NCI-H748 treated with DMSO at 0.1 percent for 48 hours (cell line): ENCODE results near the gene OGA.
A peak's percentile ranks its signal among the peaks of the same experiment; 100 is the strongest.

Experiments used
- DNase-seq: peaks from one replicate; lab custom pipeline; 2025; lab: John Stamatoyannopoulos, UW

OGA gene

DNA sequence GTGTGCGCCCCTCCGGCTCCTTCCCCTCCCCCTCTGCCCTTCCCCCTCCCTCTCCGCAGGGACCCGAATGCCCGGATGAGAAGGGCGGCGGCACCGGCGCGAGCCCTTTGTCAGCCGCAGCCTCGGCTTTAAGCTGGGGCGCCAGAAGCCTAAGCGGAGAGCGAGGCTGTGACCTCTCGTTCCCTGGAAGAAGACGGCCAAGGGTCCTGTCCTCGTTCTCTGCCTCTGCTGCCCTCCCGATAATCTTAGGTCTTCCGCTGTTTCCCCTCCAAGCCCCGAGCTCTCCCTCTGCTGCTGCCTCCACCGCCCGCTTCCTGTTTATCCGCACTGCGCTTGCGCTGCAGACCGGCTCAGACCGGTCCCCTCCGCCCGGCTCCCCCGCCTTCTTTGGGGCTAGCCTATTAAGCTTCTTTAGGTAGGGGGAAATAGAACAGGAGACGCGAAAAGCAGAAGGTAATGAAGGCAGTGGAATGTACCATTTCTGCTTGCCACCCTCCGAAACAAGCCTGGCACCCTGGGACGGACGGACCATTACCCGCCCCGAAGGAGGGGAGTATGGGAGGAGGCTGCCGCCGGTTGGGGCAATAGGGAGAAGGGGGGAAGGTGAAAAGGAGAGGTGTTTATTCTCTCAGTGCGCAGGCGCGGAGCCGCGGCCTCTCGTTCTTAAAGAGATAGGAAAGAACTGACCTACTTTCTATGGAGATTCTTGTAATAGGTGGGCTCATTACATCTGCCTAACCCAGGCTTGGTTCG is at the start of gene OGA:
Gene OGA, minus strand, starts transcription at position 326 of the 753 bp plus-strand sequence. CDS start 422 bp downstream, outside the sequence.
- DNase-seq: peak; percentile 96

DNA sequence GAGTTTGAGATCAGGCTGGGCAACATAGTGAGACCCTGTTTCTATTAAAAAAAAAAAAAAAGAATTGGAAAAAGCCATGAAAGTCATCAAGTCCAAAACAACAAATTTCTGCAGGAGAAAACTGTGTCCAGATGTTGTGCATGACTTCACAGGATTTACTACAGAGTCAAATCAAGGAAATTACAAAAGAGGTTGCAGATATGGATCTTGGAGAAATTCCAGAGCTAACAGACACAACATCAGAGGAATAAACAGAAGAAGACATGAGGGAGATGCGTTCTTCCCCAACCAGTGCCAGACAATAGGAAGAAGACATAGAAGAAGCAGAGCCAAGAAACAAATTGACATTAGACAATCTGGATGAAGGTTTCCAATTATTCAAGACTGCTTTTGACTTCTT is 49.7 kb upstream of the OGA start:
- no peak for DNase-seq

DNA sequence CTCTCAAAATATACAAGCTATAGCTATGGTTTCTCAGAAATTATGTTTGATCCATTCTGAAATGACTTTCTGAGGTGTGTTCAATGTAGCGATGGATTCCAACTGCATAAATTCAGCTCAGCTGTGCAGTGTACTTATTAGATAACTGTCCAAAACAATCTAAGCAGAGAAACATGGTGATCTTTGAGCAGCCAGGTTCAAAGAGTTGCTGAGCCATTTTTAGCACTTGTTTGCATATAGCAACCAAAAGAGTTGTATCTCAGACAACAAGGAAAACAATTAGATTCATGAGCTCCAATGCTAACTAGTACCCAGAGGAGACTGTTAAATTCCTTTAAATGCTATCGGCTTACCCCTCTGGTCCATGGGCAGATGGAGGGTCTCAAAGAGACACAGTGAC is 41.3 kb upstream of the OGA start:
- no peak for DNase-seq

DNA sequence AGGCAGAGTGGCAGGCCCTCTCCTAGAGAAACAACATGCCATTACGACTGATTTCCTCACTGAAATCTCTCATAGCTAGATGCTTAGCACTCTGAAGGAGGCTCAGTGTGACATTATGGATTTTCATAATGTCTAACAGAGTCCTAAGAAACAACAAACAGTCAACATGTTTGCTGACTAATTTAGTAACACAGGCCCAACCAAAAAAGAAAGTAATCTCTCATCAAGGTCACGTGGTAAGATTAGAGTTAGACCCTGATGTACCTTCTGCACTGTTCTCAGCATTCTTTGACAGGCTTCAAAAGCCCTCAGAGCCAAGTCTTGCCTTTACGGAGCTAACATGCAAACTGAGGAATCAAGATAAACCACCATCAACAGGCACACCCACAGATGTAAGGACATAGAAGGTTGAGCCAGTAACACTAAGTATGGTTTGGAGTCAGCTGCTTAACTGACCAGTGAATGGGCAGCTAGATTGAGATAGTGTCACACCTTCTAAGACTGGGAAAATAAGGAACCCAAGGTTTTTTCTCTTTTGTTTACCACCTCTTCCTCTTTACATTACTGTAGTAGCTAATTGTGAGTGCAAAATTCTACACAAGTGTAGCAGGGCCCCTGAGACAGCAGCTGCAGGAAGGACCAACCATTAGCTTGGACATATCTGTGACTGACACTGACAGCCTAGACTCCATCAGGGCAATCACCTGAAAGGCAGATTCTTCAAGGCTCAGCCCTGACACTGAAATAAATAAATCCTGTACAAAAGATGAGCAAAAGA is 40.7 kb upstream of the OGA start:
- DNase-seq: no peak

DNA sequence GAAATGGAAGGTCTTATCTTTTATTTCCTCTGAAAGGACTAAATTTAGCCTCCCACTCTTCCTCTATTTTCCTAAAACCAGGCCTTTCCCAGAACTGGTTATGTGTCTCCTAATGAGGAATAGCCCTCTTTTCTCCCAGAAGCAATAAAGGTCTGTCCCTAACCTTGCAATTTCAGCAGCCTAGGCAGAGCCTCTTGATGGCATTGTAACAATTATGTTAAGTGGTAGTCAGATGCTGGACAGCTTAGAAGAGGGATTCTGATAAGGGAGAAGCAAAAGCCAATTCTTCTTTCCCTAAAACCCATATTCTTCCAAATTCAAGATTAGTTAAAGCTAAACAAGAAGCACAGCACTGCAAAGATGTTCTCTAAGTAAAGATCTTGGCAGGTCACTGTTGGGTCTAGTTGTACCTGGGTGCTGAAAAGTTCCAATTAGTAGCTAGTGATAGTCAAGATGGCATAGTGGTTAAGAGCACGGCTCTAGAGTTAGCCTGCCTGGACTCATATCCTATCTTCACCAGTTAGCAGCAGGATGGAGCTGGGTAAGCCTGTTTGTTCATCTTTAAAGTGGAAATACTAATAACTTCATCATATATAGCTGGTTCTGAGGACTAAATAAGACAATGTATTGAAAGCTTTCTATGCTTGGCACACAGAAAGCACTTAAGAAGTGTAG is 39.7 kb upstream of the OGA start:
- no peak for DNase-seq

DNA sequence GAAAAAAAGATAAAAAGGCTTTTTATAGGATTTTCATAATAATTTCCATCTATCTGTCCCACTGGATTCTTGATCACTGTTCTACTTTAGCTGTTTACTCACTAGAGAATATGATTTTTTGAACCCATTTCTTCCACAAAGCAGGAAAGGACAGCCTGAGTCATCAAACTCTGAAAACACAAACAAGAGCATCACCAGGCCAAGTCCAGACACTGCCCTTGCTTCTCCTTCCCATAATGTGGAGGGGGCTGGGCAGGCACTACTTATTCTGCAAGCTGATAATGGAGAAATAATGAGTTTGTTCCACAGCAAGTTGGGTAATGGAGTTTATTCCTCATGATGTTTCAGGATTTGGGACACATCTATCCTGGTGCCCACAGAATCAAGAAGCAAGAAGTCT is 38.4 kb upstream of the OGA start:
- DNase-seq: no peak

DNA sequence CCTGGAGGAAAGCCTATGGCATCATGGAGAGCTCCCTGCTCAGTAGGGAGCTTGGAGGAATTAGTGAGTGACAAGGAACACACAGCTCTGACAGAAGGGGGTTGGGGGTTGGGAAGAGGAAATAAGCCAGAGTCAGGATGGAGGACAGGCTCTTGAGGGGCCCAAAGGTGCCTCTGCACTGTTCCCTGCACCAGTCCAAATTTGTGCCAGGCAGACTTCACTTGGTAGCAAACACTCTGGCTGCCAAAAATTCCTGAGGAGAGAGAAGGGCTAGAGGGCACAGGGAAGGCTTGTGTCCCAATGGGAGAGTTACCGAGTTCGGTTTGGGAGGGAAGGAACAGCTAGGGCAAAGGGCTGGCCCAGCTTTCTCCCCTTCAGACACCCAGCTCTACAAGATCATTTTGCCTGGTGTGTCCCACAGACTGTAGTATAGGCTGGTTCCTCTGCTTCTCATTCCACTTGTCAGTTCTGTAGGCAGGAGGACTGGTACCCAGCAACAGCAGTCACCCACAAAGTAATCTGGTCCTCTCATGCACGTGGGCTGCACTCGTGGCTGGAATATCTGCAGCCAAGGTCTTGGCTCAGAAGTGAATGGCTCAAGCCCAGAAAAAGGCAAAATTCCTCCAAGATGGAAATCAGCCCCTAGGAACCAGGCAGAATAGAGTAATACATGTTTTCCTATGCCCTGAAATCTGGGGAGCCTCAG is 33.3 kb upstream of the OGA start:
- DNase-seq: no peak

DNA sequence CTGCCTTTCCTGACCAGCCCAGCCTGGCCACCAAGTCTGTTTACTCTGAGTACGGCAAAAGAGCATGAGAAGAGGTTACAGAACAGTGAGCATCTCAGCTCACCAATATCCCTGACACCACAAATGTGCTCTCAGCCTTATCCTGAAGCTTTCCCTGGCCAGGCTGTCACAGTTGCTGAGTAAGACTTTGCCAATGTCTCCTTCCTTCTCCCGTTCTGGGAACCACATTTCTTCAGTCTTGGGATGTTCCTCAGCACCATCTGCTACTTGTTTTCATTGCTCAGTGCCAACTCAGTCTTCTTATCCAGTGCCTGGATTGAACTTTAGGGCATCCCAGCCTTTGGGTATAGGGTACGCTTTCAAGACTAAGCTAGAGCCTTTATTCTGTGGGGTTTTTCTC is 32.5 kb upstream of the OGA start:
- no peak for DNase-seq

DNA sequence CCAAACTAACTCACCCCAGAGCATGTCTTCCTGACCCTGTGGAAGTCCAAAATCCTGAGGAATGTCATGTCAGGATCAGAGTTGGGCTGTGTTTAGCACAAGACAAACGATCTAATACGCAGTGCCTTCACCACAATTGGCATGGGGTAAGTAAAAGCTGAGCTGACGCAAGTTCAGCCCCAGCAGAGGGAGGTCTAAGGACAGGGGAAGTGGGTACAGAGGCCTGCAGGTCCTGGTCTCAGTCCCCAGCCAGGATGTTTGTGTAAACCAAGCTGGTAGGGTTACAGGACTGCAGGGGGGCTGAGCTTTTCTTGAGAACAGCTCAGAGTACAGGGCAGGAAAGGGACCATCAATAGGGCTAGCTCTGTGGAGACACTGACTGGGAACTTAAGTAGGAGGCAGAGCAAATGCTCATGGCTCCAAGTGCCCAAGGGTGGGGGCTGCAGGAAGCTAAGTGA is 30.7 kb upstream of the OGA start:
- DNase-seq: no peak

DNA sequence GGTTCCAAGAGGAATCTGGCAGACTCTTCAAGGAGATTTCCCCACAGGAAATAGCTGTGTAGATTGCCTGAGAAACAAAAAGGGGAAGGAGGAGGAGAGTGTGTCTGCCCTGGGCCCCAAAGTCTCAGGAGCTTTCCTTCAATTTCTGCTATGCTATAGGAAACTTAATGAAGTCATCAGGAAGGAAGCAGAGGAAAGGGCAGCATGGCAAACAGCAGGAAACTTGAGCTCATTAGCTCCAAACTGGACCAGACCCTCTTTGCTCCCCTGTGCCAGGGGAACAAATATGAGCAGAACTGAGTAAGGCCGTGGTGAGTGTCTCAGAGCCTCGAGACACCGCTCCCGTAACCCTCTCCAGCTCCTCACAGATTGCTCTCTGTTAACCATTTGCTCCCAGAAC is 30.2 kb upstream of the OGA start:
- DNase-seq: no peak

DNA sequence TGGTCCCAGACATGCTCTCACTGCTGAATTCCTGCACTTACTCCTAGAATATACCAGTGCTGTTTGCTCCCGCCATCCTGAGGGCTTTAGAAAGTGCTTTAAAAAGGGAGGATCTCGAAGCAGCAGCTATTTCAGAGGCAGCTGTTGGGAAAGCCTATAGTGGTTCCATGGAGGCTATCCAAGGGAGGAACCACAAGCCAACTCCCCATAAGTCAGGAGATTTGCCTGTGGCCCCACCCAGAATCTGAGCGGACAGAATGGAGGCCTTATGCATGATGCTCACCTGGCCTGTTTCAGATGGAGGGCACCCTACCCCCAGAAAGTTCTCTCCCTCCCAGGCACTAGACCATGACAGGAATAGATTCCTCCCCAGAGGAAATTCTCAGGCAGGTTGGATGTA is 27.6 kb upstream of the OGA start:
- no peak for DNase-seq

DNA sequence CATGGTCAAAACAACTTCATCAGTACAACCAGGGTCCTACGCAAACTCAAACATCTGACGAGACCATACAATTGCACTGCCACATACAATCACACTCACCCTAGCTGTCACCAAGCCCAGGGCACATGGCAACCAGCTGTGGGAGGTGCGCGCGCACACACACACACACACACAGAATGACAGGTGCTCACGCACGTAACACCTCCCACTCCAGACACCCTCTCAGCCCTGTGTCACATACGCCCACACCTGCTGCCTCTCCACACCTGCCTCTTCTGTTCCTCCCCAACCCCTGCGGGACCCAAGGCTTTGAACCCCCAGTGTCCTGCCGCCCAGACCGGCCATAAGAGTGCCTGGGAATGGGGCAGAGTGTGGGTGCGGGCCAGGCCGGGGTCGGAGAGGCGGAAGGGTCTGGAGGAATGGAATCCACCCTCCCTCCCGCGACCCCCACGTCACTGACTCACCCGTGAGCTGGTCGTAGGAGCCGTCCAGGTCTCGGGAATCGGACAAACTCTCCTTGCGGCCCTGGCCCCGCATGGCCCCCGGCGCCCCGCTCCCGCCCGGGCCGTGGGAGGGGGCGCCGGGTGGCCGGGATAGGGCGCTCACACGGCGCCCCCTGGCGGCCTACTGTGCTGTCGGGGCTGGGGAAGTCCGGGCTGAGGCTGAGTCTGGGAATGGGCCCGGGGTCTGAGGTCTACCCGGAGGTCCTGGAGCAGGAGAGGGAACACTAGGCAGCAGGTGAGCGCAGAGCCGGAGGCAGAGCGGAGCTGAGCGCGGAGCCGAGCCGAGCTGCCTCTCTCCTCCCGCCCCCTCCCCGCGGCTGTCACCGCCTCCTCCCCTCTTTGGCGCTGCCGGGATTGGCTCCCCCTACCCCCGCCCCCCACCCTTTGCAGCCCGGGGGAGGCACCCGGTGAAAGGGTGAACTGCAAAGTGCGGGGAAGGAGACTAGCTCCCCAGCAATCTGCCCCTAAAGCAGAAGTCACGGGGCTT is 25.1 kb upstream of the OGA start, which contains the start of gene KCNIP2:
Gene KCNIP2, minus strand, starts transcription at position 769 of the 990 bp plus-strand sequence. Its CDS starts 232 bp downstream, at position 537.
- no peak for DNase-seq

DNA sequence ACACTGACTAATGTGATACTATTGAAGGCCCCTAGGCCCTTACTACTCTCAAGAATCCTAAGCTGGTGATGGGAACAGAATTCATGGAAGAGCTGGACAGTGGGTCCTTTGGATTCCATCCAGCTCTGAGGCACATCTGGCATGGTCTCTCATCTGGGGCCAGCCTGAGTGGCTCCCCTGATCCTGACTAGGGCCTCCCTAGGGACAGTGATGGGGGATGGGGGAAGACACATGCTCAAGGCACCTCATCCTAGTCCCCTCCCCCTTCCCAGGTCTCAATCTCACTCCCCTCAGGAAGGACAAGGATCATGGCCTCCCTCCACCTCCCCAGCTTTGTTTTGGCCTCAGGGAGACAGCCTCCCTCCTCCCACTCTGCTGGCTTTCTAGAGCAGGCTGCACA is 23.6 kb upstream of the OGA start:
- no peak for DNase-seq

DNA sequence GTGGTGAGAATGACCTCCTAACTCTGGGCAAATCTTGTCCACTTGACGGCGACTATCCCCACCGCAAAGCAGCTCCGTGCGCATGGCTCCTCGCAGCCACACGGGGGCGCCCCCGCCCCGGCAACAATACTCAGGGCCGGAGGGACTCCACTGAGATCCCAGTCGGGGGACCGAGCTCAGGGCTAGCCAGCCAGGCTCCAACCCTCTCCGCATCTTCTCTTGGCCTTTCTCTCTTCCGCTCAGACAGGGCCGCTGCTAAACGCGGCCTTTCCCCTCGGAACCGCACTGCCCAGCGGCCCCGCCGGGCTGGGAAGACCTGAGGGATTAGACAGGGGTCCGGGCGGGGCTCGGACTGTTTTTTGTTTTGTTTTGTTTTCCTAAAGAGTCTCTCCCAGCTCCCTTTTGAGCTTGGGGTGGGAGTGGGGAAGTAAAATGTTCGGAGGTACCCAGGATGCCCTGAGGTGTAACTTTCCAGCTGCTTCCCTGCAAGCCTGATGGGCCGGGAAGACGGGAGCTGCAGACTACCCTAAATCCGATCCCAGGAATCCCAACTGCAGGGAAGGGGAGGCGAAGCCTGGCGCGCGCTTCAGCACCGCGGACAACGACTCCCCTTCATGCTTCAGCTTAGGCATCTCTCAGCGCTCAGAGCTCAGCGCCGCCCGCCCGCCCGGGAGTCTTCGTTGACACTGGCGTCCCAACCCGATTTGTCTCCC is 22.7 kb upstream of the OGA start:
- DNase-seq: peak; percentile 61

DNA sequence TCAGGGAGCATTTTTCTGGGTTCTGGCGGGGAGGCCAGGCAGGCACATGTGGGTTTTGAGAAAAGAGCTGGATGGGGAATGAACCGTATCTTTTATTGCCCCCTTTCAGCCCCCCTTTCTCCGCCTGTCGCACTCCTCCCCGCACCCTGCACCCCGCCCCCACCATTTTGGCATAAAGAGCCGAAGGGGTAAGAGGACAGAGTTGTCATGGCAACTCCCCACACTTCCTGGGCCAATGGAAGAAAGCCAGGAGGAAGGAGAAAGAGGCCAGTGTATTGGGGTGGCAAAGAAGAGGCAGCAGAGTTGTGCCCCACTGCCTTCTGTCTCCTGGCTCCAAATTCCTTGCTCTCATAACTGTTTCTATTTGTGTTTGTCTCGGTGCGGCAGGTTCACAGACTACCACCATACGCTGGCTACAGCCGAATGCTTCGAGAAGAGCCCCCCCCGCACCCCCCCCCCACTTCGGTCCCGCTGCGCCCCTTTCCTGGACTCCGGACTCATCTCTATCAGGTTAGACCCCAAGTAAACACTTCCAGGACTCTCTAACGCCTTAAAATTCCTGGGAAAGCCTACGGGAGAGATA is 21.9 kb upstream of the OGA start:
- peak; percentile 16 for DNase-seq

DNA sequence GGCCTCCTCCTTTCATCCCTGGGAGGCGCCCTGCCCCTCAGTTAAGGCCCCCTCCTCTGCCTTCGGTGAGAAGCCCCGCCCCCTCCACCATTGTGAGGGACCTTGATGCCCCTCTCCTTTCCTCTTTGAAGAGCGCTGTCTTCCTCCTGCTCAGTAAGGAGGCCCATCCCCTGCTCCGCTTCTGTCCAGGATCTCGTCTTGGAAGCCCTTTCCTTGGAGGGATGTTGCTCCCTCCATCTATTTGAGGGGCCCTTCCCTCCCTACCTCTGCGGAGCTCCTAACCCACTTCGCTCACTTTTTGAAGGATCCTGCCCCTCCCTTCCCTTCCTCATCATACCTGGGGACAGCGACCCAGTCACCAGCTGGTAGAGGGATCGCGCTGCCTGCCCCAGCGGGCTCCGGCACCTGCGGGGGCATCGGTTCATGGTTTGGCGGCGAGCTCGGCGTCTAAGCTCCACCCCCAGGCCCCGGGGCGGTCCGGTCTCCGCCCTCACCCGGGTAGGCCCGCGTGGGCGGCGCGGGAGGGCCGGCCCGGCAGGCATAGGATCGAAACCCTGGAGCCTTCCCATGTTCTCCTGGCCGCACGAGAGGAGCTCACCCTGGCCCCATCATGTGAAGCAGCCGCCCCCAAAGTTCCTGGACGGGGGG is 21.3 kb upstream of the OGA start:
- DNase-seq: no peak

DNA sequence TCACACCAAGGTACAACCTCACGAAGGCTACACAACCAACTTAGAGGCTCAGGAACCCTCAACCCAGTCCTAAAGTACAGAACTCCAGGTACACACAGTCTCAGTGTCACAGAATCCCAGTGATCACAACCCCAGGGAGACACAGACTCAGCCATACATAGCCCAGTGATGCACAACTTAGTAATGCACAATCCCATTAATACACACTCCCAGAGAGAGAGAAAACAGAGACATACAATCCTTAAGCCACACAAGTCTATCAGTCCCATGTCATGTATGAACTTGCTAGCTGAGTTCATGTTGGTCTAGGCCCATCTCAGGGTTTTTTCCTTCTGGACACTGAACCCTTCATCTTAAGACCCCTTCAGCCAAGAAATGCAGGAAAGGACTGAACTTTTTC is 20.8 kb upstream of the OGA start:
- no peak for DNase-seq

DNA sequence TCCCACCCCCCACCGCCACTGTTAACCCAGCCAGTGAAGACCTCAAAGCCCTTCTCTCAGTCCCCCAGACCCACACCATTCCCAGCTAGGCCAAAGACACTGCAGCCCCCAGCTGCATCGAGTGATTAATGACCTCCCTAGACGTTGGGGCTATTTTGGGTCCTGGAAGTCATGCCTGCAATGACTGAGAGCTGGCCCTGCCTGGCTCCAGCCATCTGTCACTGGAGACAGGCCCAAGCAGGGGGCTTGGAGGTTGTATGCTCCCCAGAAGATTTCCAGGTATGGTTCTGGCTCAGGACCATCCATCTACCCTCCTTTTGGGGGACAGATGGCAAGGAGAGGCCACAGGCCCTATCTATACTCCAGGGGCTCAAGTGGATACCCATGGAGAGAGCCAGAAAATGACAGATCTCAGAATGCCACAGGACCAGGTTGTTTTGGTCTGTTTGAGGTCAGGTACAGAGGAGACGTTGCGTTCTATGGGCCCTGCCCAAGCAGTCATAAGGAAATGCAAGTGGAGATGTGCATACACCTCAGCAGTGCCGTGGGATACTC is 20.2 kb upstream of the OGA start:
- DNase-seq: no peak

DNA sequence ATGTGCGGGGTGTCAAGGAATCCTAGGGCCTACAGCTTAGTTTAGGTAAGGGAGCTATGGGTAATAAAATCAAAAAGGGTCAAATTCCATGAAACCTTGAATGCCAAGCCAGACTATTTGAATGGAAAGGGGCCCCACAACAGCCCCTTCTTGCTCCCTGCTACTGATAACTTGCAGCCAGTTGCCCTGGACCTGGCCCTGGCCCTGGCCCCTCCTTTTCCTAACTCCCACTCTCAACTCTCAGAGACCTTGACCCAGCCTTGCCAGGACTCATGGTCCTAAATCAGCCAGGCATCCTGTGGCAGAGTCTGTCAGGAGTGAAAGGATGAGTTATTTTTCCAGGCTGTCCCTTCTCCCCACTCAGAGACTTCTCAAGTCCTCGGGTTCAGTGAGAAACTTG is 19.5 kb upstream of the OGA start:
- DNase-seq: no peak
